Sigmoid colon (tissue), 7 donors: ENCODE data around the gene METRN. TPM values are rescaled to one million over a fixed set of nuclear protein-coding genes. Genes with fewer than 3 reads are reported as not detected.
"Not testable (repeated sequence)": the region's sequence is repeated elsewhere in the genome, so short reads cannot be mapped to it uniquely, and the experiment has no call there.

Source experiments
- DNase-seq: peaks from one replicate; pipeline ENCODE4 v3.0.0-alpha.2; 2019
- H3K27ac ChIP-seq, 4 donors: fragments of 200-600 bp; sonication (generic); one replicate each; pipeline ENCODE4 v1.5.1; 2016 to 2019; ENCODE audit warnings: mild to moderate bottlenecking in 1 of 4
- H3K27me3 ChIP-seq, 3 donors: fragments of 200-600 bp; sonication (generic); one replicate each; pipeline ENCODE4 v1.5.1; 2019; ENCODE audit warnings: mild to moderate bottlenecking in 1 of 3
- H3K36me3 ChIP-seq, 4 donors: fragments of 200-600 bp; sonication (generic); one replicate each; pipeline ENCODE4 v1.5.1; 2016 to 2019
- H3K4me1 ChIP-seq, 4 donors: fragments of 200-600 bp; sonication (generic); one replicate each; pipeline ENCODE4 v1.5.1; 2017 to 2019
- H3K4me3 ChIP-seq, 4 donors: fragments of 200-600 bp; sonication (generic); one replicate each; pipeline ENCODE4 v1.5.1; 2017 to 2019; ENCODE audit warnings: mild to moderate bottlenecking in 2 of 4, moderate library complexity in 1 of 4
- H3K9me3 ChIP-seq, 4 donors: fragments of 200-600 bp in 3 of 4; sonication (generic) in 3 of 4; one replicate each; pipeline versions ENCODE4 v1.5.1 to v1.6.1; 2013 to 2019
- EP300 ChIP-seq, 4 donors: sonication (generic); formaldehyde crosslinking; IDR thresholded peaks; one replicate each; pipeline ENCODE4 v1.6.1; 2017; ENCODE audit warnings: antibody characterized with exemption in 4 of 4
- POLR2A ChIP-seq, 2 donors: fragments of 450-650 bp; IDR thresholded peaks; one replicate each; pipeline ENCODE4 v1.6.1; 2016; ENCODE audit warnings: antibody characterized with exemption in 2 of 2, mild to moderate bottlenecking in 2 of 2, moderate library complexity in 2 of 2
- POLR2AphosphoS5 ChIP-seq, 4 donors: sonication (generic); formaldehyde crosslinking; IDR thresholded peaks; one replicate each; pipeline ENCODE4 v1.6.1; 2017; ENCODE audit warnings: antibody characterized with exemption in 4 of 4
- WGBS, 2 donors: extraction: QIAGEN DNeasy Blood & Tissue Kit; methylation state at CpG; one replicate each; pipeline ENCODE4 v1.1.7; 2013; 5-methylcytosine and 5-hydroxymethylcytosine counted together
- intact Hi-C: fragments of 100-400 bp; cut with DNase I; formaldehyde crosslinking; loops from one replicate; pipeline ENCODE4 v1.15.1; 2023
- polyA plus RNA-seq, 3 donors: library from polyadenylated mRNA; stranded (reverse); fragments of 200-250 nt; gene quantifications; one replicate each; pipeline ENCODE4 v1.2.3, GENCODE V29; 2013
- total RNA-seq, 4 donors: library from RNA; depleted of rRNA; stranded (reverse); fragments of >200 nt; gene quantifications; one replicate each; pipeline ENCODE4 v1.1.0, GENCODE V29; 2016
- TF ChIP-seq, protein P1 (sequence below), 4 experiments: fragments of 450-650 bp in 3 of 4; fragments of 200-600 bp in 1 of 4; IDR thresholded peaks; one replicate each; pipeline ENCODE4 v1.5.1; 2016 to 2019; ENCODE audit warnings: antibody characterized with exemption in 4 of 4, mild to moderate bottlenecking in 3 of 4, moderate library complexity in 2 of 4
- donor health status: healthy with polysubstance abuse.
- donor health status: Bipolar disorder and iron deficiency.
- donor health status: healthy.

The METRN gene
- total and polyA plus RNA-seq, 7 donors, result 16.5 to 49.9 (median 31.8) TPM

- Histone ChIP-seq H3K4me3 (peak overlapping the region; percentile 79 to 92 (median 88)), H3K27ac (peak overlapping the region in 2 of 4 donors; percentile 69 to 72), H3K27me3 (no peaks in the 10 kb centered on the region), H3K36me3 (peaks cover 21 to 42% (median 24%) of the 10 kb centered on the region in 4 donors), H3K9me3 (no peaks in the 10 kb centered on the region), H3K4me1 (peaks cover 0 to 18% (median 15%) of the 10 kb centered on the region in 4 donors)
- DNase-seq, result no peak
- intact Hi-C loops, result loop anchor here (1.0 to 2.0 kb wide), 2 partner anchors 19 to 29 kb away; partner anchors contain the start of gene ANTKMT
- 31 to 48% methylated on average over 38 of the region's 38 CpGs for WGBS, 2 donors
- no peak for TF ChIP-seq POLR2AphosphoS5 (IDR thresholded peaks at IDR 0.05)
- no peak for TF ChIP-seq POLR2A (IDR thresholded peaks at IDR 0.05)
- TF ChIP-seq EP300 (IDR thresholded peaks at IDR 0.05), result no peak
- TF ChIP-seq, protein P1, sequence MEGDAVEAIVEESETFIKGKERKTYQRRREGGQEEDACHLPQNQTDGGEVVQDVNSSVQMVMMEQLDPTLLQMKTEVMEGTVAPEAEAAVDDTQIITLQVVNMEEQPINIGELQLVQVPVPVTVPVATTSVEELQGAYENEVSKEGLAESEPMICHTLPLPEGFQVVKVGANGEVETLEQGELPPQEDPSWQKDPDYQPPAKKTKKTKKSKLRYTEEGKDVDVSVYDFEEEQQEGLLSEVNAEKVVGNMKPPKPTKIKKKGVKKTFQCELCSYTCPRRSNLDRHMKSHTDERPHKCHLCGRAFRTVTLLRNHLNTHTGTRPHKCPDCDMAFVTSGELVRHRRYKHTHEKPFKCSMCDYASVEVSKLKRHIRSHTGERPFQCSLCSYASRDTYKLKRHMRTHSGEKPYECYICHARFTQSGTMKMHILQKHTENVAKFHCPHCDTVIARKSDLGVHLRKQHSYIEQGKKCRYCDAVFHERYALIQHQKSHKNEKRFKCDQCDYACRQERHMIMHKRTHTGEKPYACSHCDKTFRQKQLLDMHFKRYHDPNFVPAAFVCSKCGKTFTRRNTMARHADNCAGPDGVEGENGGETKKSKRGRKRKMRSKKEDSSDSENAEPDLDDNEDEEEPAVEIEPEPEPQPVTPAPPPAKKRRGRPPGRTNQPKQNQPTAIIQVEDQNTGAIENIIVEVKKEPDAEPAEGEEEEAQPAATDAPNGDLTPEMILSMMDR (IDR thresholded peaks at IDR 0.05), result no peak
These were observed 24.9 kb downstream of the METRN start for GRCh38 chr16:739560-740458.

DNA sequence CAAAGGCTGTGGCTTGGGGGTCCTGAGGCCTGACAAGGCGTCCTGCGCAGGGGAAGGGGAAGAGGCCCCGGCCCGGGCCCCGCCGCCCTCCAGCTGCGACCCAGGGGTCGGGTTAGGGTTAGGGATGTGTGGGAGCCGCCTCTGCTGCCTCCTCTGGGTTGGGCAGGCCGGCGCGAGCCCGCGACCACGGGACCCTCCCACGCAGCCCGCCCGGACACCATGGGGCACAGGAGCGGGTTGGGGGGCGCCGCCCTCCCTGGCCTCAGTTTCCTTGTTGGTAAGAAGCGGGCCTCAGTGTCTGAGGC is 25.5 kb downstream of the METRN start:
- Histone ChIP-seq H3K36me3 (peaks cover 15 to 38% (median 23%) of the 10 kb centered on the region in 4 donors), H3K9me3 (no peaks in the 10 kb centered on the region), H3K27ac (peak overlapping the region; percentile 69 to 75 (median 72)), H3K4me1 (peaks cover 0 to 18% (median 15%) of the 10 kb centered on the region in 4 donors), H3K27me3 (peaks cover 0 to 2% (median 0%) of the 10 kb centered on the region in 3 donors), H3K4me3 (peak overlapping the region; percentile 79 to 92 (median 88))
- no peak for DNase-seq
- TF ChIP-seq, protein P1 (IDR thresholded peaks at IDR 0.05), result no peak
- TF ChIP-seq POLR2AphosphoS5 (IDR thresholded peaks at IDR 0.05), result no peak
- no peak for TF ChIP-seq EP300 (IDR thresholded peaks at IDR 0.05)
- no peak for TF ChIP-seq POLR2A (IDR thresholded peaks at IDR 0.05)
- 0% methylated on average over 22 of the region's 22 CpGs for WGBS, 2 donors
- intact Hi-C loops, result loop anchor here (1.0 to 2.0 kb wide), 2 partner anchors 20 to 29 kb away; partner anchors contain the start of gene ANTKMT

GRCh38 chr16:740764-741505 is 26.0 kb downstream of the METRN start, which contains the start of gene CIAO3:
TSS of gene CIAO3 (minus strand) at chr16:740997. CDS start at chr16:740985, 12 bp downstream.
- DNase-seq, result peak; percentile 94
- TF ChIP-seq POLR2AphosphoS5 (IDR thresholded peaks at IDR 0.05) (peak; percentile 95 to 99 (median 98)), POLR2A (IDR thresholded peaks at IDR 0.05) (peak; percentile 16 to 58), EP300 (IDR thresholded peaks at IDR 0.05) (no peak)
- TF ChIP-seq, protein P1 (IDR thresholded peaks at IDR 0.05), result peak; percentile 62 to 97 (median 72)
- H3K9me3 ChIP-seq, result no peaks in the 10 kb centered on the region
- peak within 1 kb of the TSS; percentile 69 to 75 (median 72) for H3K27ac ChIP-seq
- peak within 1 kb of the TSS; percentile 79 to 92 (median 88) for H3K4me3 ChIP-seq
- peaks cover 0 to 5% (median 0%) of the 10 kb centered on the region in 3 donors for H3K27me3 ChIP-seq
- 1% methylated on average over 79 of the region's 79 CpGs for WGBS, 2 donors
- H3K36me3 ChIP-seq, result peaks cover 12 to 33% (median 19%) of the 10 kb centered on the region in 4 donors
- intact Hi-C loops, result loop anchor here (1.0 to 2.0 kb wide), 2 partner anchors 20 to 30 kb away; partner anchors contain the start of gene ANTKMT
- H3K4me1 ChIP-seq, result peaks cover 0 to 18% (median 15%) of the 10 kb centered on the region in 4 donors

- WGBS, 2 donors, result 91 to 93% methylated on average over 15 of the region's 15 CpGs
- H3K36me3 ChIP-seq, result peaks cover 5 to 21% (median 8%) of the 10 kb centered on the region in 4 donors
- intact Hi-C loops, result loop anchor here (2.0 kb wide), 1 partner anchor 21 kb away; the partner anchor contains the start of gene ANTKMT
- peaks cover 0 to 18% (median 15%) of the 10 kb centered on the region in 4 donors for H3K4me1 ChIP-seq
- TF ChIP-seq POLR2A (IDR thresholded peaks at IDR 0.05) (no peak), POLR2AphosphoS5 (IDR thresholded peaks at IDR 0.05) (no peak), EP300 (IDR thresholded peaks at IDR 0.05) (no peak)
- TF ChIP-seq, protein P1 (IDR thresholded peaks at IDR 0.05), result no peak
- no peak overlapping the region for H3K4me3 ChIP-seq
- H3K27ac ChIP-seq, result no peak overlapping the region
- H3K27me3 ChIP-seq, result peaks cover 0 to 5% (median 0%) of the 10 kb centered on the region in 3 donors
- no peak for DNase-seq
- H3K9me3 ChIP-seq, result no peaks in the 10 kb centered on the region
These were observed 27.2 kb downstream of the METRN start for GRCh38 chr16:741986-742629.

DNA sequence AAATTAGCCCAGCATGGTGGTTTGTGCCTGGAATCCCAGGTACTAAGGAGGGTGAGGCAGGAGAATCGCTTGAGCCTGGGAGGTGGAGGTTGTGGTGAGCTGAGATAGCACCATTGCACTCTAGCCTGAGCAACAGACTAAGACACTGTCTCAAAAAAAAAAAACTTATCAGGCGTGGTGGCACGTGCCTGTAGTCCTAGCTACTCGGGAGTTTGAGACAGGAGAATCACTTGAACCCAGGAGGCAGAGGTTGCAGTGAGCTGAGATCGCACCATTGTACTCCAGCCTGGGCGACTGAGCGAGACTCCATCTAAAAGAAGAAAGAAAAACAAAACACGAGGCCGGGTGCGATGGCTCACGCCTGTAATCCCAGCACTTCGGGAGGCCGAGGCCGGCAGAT is 28.0 kb downstream of the METRN start:
- WGBS, 2 donors, result 86 to 88% methylated on average over 14 of the region's 14 CpGs
- intact Hi-C loops, H3K27ac ChIP-seq, H3K9me3 ChIP-seq, DNase-seq, H3K27me3 ChIP-seq, H3K4me3 ChIP-seq: not testable (repeated sequence)
- Histone ChIP-seq H3K4me1 (peaks cover 0 to 18% (median 15%) of the 10 kb centered on the region in 4 donors), H3K36me3 (peaks cover 0 to 14% (median 2%) of the 10 kb centered on the region in 4 donors)
